ENCODE data around the gene SEZ6L.

The SEZ6L gene

DNA sequence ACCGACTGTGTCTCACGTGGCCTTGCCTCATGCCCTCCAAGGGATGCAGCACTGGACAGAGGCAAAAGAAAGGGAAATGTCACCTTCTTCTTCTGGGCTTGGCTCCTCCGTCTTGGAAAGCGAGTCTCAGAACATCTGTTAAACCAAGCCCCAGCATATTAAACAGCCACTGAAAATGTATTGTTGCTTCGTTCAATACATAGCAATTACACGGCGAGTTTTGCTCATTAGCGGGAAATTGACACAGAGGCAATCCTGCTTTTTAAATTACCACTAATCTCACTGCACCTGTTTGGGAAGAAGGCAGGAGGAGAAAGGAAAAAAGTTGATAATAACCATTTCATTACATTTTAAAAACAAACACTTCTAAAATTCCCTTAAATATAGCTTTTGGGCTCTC, 72.1 kb downstream of the SEZ6L start:
- Histone ChIP-seq H3K9me3 (ENCODE audit: low read length) (no peaks in the 10 kb centered on the region), H2AFZ (ENCODE audit: low read length) (no peak overlapping the region), H3K79me2 (ENCODE audit: insufficient read depth, low read length) (no peaks in the 10 kb centered on the region), H3K27ac (ENCODE audit: low read depth, low read length, poor library complexity, severe bottlenecking) (no peak overlapping the region), H3K9ac (ENCODE audit: low read length) (no peak overlapping the region), H3K9me2 (ENCODE audit: low read depth, low read length) (no peaks in the 10 kb centered on the region), H3K36me3 (ENCODE audit: insufficient read depth, low read length) (no peaks in the 10 kb centered on the region), H4K20me1 (ENCODE audit: insufficient read depth, low read length) (no peaks in the 10 kb centered on the region), H3K4me3 (ENCODE audit: low read depth, low read length, poor library complexity, severe bottlenecking) (no peak overlapping the region), H3K27me3 (ENCODE audit: insufficient read depth, low read length) (no peaks in the 10 kb centered on the region), H3K4me1 (ENCODE audit: insufficient read depth, low read length, severe bottlenecking) (no peaks in the 10 kb centered on the region), H3F3A (ENCODE audit: insufficient read depth, low read length) (no peaks in the 10 kb centered on the region), H3K4me2 (ENCODE audit: low read length) (no peak overlapping the region)
- TF ChIP-seq EZH2 (IDR thresholded peaks at IDR 0.05; ENCODE audit: borderline replicate concordance, low read length) = no peak
- TF ChIP-seq, protein P1, sequence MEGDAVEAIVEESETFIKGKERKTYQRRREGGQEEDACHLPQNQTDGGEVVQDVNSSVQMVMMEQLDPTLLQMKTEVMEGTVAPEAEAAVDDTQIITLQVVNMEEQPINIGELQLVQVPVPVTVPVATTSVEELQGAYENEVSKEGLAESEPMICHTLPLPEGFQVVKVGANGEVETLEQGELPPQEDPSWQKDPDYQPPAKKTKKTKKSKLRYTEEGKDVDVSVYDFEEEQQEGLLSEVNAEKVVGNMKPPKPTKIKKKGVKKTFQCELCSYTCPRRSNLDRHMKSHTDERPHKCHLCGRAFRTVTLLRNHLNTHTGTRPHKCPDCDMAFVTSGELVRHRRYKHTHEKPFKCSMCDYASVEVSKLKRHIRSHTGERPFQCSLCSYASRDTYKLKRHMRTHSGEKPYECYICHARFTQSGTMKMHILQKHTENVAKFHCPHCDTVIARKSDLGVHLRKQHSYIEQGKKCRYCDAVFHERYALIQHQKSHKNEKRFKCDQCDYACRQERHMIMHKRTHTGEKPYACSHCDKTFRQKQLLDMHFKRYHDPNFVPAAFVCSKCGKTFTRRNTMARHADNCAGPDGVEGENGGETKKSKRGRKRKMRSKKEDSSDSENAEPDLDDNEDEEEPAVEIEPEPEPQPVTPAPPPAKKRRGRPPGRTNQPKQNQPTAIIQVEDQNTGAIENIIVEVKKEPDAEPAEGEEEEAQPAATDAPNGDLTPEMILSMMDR (IDR thresholded peaks at IDR 0.05; ENCODE audit: low read length) = no peak

GRCh38 chr22:26245001-26245400, 75.7 kb downstream of the SEZ6L start:
- Histone ChIP-seq H3K36me3 (ENCODE audit: insufficient read depth, low read length) (no peaks in the 10 kb centered on the region), H2AFZ (ENCODE audit: low read length) (no peak overlapping the region), H3K4me3 (ENCODE audit: low read depth, low read length, poor library complexity, severe bottlenecking) (no peak overlapping the region), H3K4me2 (ENCODE audit: low read length) (no peak overlapping the region), H3K27ac (ENCODE audit: low read depth, low read length, poor library complexity, severe bottlenecking) (no peak overlapping the region), H3K27me3 (ENCODE audit: insufficient read depth, low read length) (no peaks in the 10 kb centered on the region), H3F3A (ENCODE audit: insufficient read depth, low read length) (no peaks in the 10 kb centered on the region), H3K79me2 (ENCODE audit: insufficient read depth, low read length) (no peaks in the 10 kb centered on the region), H3K9ac (ENCODE audit: low read length) (no peak overlapping the region), H3K9me3 (ENCODE audit: low read length) (no peaks in the 10 kb centered on the region), H4K20me1 (ENCODE audit: insufficient read depth, low read length) (no peaks in the 10 kb centered on the region), H3K4me1 (ENCODE audit: insufficient read depth, low read length, severe bottlenecking) (no peaks in the 10 kb centered on the region), H3K9me2 (ENCODE audit: low read depth, low read length) (no peaks in the 10 kb centered on the region)
- TF ChIP-seq EZH2 (IDR thresholded peaks at IDR 0.05; ENCODE audit: borderline replicate concordance, low read length) = no peak
- TF ChIP-seq, protein P1 (IDR thresholded peaks at IDR 0.05; ENCODE audit: low read length) = no peak

DNA sequence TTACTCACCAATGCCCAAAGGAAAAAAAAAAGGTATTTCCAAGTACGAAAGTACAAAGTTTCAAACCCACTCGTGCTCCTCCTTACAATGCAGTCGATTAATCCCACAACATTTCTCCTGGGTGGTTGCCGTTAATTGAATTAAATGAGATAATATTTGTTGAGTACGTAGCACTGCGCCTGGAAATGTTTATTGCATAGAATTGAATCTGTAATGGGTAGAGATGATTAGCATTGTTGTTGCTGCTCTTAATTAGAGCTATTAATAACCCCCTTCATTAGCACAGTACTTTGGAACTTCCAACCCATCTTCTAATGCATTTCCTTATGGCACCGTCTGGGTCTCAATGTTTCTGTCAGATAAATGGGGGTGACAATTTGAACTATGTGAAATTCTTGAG, 77.3 kb downstream of the SEZ6L start:
- Histone ChIP-seq H3K27ac (ENCODE audit: low read depth, low read length, poor library complexity, severe bottlenecking) (no peak overlapping the region), H3F3A (ENCODE audit: insufficient read depth, low read length) (no peaks in the 10 kb centered on the region)

More for the DNA sequence above, 77.3 kb downstream of the SEZ6L start:
- Histone ChIP-seq H3K36me3 (ENCODE audit: insufficient read depth, low read length) (no peaks in the 10 kb centered on the region), H3K79me2 (ENCODE audit: insufficient read depth, low read length) (no peaks in the 10 kb centered on the region), H3K27me3 (ENCODE audit: insufficient read depth, low read length) (no peaks in the 10 kb centered on the region), H3K4me3 (ENCODE audit: low read depth, low read length, poor library complexity, severe bottlenecking) (no peak overlapping the region), H3K9ac (ENCODE audit: low read length) (no peak overlapping the region), H3K9me3 (ENCODE audit: low read length) (no peaks in the 10 kb centered on the region), H3K4me2 (ENCODE audit: low read length) (no peak overlapping the region), H2AFZ (ENCODE audit: low read length) (no peak overlapping the region), H4K20me1 (ENCODE audit: insufficient read depth, low read length) (no peaks in the 10 kb centered on the region), H3K9me2 (ENCODE audit: low read depth, low read length) (no peaks in the 10 kb centered on the region), H3K4me1 (ENCODE audit: insufficient read depth, low read length, severe bottlenecking) (no peaks in the 10 kb centered on the region)
- TF ChIP-seq EZH2 (IDR thresholded peaks at IDR 0.05; ENCODE audit: borderline replicate concordance, low read length) = no peak
- TF ChIP-seq, protein P1 (IDR thresholded peaks at IDR 0.05; ENCODE audit: low read length) = no peak
